Right hindlimb (tissue), 1 donor: ENCODE results near the gene TBCB.
A peak's percentile ranks its signal among the peaks of the same experiment; 100 is the strongest.
"Not testable (repeated sequence)": the region's sequence is repeated elsewhere in the genome, so short reads cannot be mapped to it uniquely, and the experiment has no call there.

Experiments
- DNase-seq: peaks from one replicate; pipeline ENCODE4 v3.0.0-alpha.2; 2018

Gene TBCB

DNA sequence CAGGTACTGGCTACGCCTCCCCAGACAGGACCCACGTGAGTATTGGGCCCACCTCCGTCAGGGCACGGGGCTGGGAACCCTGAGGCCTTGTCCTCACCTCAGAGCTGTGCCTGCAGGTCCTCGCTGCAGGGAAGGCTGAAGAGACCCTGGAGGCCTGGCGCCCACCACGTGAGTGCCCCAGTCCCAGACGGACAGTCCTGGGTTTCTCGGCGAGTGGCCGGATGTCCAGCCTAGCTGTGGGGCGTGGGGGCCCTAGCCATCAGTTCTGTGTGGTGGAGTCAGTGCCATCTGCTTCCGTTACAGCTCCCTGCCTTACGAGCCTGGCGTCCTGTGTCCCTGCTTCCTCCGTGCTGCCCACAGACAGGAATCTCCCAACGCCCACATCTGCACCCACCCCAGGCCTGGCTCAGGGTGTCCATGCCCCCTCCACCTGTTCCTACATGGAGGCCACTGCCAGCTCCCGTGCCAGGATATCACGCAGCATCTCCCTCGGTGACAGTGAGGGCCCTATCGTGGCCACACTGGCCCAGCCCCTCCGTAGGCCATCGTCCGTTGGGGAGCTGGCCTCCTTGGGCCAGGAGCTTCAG, 12.1 kb upstream of the TBCB start:
- no peak for DNase-seq

DNA sequence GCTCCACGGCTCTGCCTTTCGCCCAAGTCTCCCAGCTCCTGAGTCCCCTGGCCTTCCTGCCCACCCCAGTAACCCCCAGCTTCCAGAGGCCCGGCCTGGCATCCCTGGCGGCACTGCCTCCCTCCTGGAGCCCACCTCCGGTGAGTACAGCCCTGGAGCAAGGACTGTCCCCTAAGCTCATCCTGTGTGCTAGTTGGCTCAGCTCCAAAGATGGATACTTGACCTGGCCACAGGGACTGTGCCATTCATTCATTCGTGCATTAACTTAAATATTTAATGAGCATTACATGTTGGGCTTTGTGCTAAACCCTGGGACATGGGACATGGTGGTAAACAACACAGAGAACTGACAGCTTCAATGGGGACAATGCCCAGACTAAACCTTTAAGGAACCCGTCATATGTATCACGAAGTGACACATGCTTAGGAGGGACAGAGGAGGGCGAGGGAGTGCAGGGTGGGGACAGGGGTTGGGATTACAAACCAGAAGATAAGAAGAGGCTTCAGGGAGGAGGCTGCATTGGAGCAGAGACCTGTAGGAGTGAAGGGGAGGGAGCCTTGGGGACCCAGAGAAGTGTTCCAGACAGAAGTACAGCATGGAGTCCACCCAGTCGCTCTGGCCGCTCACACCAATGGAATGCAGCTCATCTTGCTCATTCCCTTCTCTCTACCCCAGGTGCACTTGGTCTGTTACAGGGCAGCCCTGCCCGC, 11.3 kb upstream of the TBCB start:
- no peak for DNase-seq

DNA sequence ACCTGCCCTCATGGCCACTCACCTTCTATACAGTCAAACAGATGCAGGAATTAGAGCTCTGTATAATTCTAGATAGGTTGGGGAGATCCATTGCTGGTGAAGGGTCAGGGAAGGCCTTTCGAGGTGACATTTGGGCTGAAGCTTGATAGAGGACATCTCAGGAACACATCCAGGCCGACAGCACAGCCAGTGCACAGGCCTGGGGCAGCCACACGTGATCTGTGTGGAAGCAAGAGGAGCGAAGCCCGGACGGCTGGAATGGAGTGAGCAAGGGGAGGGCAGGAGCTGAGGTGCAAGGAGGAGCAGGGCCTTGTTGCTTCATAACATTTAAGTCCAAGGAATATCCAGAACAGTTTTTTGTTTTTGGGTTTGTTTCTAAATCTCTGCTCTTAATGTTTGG, 8.8 kb upstream of the TBCB start:
- no peak for DNase-seq

DNA sequence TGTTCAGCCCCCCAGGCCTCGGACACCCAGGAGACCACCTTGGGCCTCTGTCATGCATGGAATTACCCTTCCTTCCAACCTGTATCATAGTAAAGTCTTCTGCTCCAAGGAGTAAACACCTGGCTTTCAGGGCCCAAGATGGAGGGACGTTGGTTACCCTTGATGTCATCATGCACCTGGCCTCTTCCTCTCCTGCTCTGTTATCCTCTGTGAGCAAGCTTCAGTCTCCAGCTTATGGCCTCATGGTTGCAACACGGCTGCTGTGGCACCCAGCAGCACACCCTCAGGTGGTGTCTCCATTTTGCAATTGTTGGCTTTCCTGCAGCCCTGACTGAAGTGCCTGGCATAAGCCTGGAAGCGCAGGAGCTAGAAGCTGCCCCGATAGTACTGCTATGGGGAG, 8.3 kb upstream of the TBCB start:
- DNase-seq: no peak

DNA sequence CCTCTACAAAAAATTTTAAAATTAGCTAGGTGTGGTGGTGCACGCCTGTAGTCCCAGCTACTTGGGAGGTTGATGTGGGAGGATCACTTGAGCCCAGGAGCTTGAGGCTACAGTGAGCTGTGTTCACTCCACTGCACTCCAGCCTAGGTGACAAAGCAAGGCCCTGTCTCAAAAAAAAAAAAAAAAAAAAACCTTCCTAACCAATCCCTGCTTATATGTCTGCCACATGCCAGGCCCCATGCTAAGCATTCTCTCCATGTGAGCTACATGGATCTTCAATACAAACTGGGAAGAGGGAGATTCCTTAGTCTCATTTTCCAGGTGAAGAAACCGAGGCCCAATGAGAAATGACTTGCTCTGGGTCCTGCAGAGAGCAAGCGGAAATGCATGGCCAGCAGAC, 6.6 kb upstream of the TBCB start:
- DNase-seq: no peak

DNA sequence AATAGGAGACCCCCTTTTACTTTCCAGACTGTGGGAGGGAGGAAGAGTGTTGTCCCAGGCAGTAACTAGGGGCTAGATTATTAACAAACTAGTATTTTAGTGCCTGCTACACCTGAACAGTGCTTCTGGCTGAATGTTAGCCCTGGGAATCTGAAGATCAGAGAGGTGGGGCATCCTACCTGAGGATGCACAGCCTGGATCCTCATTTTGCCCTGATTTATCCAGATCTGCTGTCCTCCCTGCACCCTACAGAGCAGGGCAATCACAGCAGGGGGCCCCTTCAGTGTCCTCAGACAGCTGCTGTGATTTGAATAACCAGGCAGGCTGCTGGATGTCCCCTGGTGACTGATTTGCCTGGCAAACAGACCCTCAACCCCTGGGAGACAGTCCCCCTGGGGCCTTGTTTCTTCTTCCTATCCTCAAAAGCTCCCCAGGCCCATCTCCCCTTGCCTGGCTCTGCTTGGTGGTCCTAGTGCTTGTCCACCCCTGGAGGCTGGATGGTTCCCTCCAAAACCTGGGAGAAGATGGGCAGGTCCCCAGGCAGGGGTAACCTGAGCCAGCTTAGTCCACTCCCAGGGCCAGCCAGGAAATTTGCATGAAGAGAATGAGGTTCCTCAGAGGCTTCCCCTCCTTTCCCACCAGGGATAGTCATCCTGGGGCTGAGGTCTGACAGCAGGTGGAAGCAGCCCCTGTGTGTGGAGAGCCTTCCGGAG, 4.6 kb upstream of the TBCB start, which contains the start of gene OVOL3:
Gene OVOL3, plus strand, starts transcription at position 657 of the 713 bp plus-strand sequence. CDS start 60 bp downstream, outside the sequence.
- DNase-seq: no peak

DNA sequence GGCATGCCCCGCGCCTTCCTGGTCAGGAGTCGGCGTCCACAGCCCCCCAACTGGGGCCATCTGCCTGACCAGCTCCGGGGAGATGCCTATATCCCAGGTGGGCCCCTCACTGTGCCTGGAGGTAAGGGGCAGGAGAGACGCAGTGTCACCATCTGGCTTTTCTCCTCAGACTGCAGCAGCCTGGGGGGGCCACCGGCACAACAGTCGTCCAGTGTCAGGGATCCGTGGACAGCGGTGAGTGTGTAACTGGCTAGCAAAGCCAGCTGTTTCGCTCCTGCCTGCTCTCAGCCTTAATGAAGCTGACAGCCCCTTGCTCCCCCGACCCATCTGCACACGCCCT, 4.1 kb upstream of the TBCB start:
- no peak for DNase-seq

DNA sequence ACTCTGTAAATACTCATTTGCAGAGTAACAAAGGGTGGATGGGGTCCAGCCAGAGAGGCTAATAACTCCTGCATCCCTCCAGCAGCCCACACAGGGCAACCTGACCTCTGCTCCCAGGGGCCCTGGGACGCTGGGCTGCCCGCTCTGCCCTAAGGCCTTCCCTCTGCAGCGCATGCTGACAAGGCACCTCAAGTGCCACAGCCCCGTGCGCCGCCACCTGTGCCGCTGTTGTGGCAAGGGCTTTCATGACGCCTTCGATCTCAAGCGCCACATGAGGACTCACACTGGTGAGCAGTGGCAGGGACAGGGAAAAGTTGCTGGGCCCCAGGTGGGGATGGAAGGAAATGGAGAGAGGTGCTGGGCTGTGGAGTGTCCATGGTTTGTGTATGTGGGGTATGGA, 2.6 kb upstream of the TBCB start:
- DNase-seq: no peak

DNA sequence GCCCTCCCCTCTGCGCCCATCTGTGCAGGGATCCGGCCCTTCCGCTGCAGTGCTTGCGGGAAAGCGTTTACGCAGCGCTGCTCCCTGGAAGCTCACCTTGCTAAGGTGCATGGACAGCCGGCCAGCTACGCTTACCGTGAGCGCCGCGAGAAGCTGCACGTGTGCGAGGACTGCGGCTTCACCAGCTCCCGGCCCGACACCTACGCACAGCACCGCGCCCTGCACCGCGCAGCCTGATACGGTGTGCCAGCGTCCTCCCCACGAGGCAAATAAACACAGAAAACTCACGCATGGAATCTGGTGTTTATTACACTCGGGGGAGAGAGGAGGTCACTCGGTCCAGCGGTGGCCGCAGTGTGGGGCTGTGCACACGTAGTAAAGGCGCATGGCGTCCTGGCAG, 1.8 kb upstream of the TBCB start:
- no peak for DNase-seq

DNA sequence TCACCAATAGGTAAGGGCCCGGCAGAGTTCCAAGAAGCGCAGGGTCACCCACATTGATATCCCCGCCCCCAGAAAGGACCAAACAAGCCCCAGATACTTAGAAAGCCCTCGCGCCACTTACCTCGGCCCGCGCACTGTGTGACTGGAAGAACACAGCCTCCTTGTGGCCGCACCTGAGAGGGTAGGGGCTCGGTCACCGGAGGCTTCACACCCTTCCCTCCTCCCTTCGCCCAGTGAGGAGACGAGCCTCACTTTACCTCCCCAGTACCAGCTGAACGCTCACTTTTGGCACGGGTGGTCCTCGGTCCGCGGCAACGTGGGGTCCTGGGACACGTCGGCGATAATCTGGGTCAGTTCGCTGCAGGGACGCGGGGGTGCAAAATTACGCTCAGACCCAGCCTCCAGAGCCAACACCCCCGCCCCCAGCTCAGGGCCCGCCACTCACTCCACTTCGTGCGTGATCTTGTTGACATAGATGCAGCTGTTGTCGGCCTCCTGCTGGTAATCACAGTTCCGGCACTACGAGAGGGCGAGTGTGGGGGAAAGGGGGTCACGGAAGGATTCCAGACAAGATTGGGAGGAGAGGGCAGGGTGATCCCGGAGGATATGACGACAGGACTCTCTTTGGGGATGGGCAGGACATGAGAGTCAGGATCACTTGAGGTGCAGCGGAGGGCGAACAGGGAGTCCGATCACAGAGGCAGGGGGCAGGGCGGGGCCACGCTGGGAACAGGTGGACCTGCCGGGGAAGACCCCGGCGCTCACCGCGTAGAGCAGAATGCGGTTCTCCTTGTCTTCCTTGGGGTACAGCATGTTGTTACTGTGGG, 1.2 kb upstream of the TBCB start:
- peak; percentile 61 for DNase-seq

DNA sequence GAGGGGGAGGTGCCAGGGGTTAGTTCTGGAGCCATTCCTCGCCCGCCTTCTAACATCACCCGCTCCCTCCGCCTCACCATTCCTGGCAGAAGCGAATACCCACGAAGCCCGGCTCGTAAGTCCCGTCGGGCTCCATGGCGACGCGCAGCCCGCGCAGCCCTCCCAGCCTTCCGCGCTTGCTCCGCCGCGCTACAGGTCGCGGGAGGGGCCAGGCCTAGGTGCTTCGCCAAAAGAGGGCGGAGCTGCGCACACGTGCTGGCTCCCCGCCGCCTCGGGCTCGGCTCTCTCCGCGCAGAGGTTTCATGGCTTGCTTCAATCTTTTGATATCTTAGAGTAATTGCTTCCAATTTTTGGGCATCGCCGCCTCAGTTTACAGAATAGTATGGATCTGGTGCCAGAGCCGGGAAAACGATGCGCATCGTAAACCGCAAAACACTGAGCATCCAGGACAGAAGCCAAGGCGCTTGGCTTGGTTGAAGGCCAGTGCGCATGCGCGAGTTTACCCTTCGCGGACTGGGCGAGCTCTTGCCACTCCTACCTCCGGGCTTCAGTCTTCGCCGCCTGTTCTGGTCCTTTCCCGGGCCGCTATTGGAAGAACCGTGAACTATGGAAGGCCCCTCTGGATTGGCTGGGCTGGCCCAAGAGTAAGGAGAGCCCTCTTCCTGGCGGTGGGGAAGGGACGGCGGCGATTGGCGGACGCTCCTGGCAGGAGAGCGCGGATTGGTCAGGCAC, 381 bp upstream of the TBCB start, which contains the start of gene POLR2I:
Gene POLR2I, minus strand, starts transcription at position 155 of the 732 bp plus-strand sequence. Its CDS starts 19 bp downstream, at position 136.
- peak; percentile 100 for DNase-seq

DNA sequence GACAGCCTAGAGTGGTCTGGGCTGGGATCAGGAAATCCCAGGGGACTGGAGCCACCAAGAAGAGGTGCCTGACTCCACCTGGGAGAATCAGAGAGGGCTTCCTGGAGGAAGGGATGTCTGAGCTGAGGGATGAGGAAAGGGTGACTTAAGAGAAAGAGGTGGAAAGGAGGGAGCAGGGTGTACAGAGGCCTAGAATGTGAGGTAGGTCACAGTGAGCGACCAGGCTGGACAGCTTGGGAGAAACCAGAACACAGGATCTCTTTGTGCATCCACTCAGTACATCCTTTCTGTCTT, 1.0 kb downstream of the TBCB start:
- no peak for DNase-seq

DNA sequence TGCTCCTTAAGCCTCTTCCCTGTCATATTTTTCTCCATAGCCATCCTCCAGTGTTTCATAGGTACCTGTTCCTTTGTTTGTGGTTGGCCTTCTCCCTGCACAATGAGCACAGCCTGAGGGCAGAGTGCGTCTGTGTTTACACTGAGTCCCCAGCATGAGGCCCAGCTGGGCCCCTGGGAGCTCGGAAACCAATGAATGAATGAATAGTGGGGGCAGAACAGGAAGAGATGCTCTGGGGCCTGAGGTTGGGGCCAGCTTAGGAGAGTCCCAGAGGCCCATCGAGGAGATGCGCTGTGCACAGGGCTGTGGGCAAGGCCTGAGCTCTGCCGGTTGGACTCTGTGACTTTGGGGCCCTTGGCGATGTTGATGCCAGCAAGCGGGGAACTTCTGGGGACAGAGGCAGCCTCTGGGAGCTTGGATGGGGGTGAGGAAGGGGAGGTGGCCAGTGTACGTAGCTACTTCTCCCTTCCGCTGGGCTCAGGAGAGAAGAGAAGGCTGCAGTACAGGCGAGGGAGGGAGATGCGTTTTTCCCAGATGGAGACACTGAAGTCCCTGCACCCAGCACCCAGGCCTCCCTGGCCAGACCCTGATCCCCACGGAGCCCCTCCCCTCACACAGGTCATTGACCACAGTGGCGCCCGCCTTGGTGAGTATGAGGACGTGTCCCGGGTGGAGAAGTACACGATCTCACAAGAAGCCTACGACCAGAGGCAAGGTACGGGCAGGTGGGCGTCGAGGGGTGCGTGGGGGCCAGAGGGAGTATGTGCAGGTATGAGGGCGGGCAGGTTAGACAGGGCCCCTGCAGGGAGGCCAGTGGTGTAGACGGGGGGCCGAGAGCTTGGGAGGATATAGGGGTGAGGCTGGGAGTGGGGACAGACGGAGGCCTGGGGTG, 5.1 kb downstream of the TBCB start:
- no peak for DNase-seq

DNA sequence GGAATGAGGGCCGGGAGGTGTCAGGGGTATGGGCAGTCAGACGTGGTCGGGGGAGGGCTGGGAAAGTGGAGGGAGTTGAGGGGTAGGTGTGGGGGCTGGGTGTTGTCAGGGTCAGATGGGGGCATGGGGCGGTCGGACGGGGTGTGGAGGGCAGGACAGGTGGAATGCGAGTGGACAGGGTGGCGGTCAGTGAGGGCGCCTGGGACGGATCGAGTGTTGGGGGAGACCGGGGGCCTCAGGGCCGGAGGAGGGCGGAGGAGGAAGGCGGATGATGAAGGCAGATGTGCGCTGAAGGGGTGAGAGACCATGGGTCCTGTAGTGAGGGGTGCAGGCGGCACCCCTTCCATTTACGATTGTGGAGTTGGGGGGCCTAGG, 5.7 kb downstream of the TBCB start:
- no peak for DNase-seq

DNA sequence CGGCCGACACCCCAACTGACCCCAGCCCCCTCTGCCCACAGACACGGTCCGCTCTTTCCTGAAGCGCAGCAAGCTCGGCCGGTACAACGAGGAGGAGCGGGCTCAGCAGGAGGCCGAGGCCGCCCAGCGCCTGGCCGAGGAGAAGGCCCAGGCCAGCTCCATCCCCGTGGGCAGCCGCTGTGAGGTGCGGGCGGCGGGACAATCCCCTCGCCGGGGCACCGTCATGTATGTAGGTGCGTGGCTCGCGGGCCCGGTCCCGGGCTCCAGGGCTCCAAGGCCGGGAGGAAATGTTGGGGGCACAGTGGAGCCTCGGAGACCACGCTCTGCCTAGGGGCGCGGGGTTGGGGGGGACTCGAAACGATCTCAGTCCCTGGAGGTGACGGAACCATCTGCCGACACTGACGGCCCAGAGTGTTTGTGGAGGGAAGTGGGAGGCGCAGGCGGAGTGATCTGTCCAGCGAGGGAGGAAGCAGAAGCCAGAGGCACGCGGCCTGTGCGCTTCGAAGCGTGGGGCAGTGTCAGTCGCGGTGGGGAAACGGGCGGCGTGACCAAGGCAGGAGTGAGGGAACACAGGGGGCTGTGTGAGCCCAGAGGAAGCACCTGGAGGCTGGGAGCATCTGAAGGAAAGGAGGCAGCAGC, 6.3 kb downstream of the TBCB start:
- DNase-seq: no peak

DNA sequence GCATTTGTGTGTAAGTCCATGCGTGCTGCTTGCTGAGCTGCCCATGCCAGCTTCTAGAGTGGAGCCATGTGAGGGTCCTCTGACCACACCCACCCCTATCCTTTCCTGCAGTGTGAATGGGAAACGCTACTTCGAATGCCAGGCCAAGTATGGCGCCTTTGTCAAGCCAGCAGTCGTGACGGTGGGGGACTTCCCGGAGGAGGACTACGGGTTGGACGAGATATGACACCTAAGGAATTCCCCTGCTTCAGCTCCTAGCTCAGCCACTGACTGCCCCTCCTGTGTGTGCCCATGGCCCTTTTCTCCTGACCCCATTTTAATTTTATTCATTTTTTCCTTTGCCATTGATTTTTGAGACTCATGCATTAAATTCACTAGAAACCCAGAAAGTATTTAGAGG, 10.3 kb downstream of the TBCB start:
- DNase-seq: no peak

DNA sequence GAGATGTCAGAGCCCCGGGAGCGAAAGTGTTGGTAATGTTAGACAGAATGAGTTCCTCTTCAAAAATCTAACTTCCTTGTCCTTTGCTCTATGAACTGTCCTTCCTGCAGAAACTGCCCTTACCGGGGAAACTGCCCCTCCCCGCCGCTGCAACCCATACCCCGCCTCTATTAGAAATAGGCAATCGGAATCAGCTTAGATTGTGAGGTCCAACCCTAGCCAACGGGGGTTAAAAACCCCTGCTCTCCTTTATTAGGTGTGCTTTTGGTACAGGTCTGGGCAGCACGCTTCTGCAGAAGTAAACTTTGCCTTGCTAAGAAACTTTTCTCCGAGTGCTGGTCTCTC, 13.1 kb downstream of the TBCB start:
- no peak for DNase-seq

DNA sequence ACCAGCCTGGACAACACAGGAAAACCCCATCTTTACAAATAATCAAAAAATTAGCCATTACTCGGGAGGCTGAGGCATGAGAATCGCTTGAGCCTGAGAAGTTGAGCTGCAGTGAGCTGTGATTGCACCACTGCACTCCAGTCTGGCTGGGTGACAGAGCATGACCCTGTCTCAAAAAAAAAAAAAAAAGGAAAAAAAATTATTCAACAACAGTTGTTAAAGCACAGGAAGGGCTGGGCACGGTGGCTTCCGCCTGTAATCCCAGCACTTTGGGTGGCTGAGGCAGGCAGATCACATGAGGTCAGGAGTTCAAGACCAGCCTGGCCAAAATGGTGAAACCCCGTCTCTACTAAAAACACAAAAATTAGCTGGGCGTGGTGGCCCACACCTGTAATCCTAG, 16.0 kb downstream of the TBCB start:
- not testable (repeated sequence) for DNase-seq

DNA sequence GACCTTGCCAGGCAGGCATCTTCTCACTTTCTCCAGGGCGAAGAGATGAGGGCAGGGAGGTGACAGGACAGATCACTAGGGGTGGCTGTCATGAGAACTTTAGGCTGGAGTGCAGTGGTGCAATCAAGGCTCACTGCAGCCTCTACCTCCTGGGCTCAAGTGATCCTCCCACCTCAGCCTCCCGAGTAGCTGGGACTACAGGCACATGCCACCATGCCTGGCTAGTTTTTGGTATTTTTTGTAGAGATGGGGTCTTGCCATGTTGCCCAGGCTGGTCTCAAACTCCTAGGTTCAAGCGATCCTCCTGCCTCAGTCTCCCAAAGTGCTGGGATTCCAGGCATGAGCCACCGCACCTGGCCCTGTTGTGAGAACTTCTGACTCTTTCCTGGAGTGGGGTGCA, 19.6 kb downstream of the TBCB start:
- not testable (repeated sequence) for DNase-seq

DNA sequence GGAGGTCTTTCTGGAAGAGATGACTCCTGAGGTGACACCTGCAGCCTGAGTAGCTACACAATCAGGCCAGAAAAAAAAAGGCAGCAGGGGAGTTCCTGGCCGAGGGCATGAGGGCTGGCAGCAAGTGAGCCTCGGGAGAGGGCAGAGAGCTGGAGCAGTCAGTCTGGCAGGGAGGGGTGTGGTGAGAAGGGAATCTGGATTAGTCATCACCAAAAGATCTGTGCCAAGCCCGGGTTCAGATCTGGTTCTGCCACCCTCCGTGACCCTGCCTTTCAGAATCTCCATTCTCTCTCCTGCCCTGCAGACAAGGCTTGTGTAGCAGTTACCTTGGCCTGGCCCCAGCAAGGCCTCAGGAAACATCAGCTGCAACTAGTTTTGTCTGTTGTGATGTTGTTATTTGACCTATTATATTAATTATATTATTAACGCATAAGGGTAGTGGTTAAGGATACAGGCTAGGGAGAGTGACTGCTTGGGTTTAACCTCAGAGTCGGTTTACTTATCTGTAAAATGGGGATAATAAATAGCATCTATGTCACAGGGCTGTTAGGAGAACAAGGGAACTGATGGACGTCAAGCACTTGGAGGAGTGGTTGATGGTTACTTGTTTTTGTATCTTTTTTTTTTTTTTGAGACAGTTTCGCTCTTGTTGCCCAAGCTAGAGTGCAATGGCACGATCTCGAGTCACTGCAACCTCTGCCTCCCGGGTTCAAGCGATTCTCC, 21.9 kb downstream of the TBCB start:
- no peak for DNase-seq

DNA sequence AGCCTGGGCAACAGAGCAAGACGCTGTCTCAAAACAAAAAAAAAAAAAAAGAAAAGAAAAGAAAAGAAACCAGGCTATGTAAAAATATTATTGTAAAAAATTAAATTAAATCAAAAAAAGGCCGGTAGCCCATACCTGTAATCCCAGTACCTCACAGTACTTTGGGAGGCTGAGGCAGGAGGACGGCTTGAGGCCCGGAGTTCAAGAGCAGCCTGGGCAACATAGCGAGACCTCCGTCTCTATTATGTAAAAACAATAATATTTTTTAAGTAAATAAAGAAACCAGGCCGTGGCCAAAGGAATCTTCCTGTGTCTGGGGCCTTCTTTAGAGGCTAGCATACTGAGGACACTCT, 23.8 kb downstream of the TBCB start:
- no peak for DNase-seq
